ENCODE results near the gene TMEM143.
"Not testable (repeated sequence)": the region's sequence is repeated elsewhere in the genome, so short reads cannot be mapped to it uniquely, and the experiment has no call there.

TMEM143 gene

DNA sequence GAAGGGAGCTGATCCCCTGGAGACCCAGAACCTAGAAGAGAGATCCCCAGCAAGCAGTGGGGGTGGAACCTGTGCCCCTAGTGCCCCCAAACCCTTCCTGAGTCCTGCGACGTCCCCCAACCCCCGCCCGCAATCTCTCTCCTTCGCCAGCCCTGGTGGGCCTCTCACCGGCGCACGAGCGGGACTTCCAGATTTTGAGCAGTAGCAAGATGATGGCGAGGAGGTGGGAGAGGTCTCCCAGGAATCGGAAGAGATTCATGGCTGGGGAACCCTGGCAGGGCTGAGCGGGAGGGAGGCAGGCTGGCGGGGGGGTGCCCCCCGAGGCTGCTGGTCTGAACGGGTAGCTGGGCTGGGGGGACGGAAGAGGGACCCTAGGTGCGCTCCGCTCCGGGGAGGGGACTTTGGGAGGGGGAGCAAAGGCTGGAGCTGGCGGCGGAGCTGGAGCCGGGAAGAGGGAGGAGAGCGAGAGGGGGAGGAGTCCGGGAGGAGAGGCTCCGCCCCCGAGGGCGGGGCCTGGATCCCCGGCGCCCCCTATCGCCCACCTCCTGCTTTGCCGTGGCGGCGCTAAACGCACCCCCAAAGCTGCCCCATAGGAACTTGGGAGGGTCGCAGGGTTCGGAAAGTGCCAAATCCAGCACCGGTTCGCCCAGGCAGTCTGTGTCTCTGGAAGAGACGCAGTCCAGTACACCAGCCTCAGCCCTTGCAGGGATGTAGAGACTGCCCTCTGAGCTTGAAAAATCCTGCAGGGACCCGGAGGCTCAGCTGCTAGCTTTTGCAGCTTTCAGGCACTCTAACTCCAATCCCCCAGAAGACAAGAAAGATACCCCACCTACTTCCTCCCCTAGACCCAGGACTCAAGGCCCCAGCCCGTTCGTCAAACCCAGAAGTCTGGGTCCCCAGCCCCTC is 27.6 kb upstream of the TMEM143 start, which contains the start of gene KDELR1:
Gene KDELR1, minus strand, starts transcription at position 452 of the 906 bp plus-strand sequence. Its CDS starts 193 bp downstream, at position 259.
- in situ Hi-C loops (cut with MboI; ENCODE audit: low sequenced_read_pairs) = no loop called here

DNA sequence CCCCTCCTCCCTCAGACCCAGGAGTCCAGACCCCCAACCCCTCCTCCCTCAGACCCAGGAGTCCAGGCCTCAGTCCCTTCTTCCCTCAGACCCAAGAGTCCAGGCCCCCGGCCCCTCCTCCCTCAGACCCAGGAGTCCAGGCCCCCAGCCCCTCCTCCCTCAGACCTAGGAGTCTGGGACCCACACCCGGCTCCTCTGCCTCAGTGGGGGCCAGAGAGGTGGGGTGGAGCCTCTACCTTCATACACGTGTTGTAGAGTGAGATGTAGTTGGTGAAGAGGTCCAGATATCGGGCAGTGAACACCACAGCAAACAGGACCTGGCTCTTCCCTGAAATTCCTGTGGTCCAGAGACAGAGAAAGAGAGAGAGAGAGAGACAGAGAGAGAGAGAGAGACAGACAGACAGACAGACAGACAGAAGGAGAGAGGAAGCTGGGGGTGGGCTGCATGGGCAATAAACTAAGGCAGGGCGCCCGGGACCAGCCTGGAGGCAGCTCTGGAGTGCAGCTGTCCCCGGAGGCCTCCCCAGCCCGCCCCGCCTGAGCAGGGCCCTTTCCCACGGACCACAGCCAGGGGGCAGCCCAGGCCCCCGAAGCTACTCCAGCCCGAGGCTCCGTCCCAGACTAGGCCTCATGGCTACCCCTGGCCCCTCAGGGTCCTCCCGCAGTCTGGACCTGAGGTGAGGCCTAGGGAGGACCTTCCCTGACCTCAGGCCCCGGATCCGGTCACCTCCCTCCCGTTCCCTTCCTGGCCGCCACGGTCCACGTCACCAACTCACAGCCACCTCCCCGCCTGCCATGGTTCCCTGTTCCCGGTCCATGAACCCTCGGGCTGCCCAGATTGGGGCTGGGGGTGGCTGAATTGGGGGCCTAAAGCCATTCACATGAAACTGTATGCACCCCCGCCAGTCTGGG is 26.7 kb upstream of the TMEM143 start:
- in situ Hi-C loops (cut with MboI; ENCODE audit: low sequenced_read_pairs) = no loop called here

DNA sequence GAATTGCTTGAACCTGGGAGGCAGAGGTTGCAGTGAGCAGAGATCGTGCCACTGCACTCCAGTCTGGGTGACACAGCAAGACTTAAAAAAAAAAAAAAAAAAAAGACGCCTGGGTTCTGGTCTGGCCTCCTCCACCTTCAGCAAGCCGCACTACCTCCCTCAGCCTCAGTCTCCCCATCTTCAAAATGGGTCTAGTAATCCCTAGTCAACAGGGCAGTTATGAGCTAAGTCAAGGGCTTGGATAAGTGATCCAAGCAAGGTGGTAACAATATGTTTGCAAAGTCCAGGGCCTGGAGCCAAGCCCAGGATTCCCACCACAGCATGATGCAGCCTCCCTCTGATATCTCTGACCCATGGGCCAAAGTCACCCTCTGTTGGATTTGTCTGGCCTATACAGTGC is 23.2 kb upstream of the TMEM143 start:
- in situ Hi-C loops (cut with MboI; ENCODE audit: low sequenced_read_pairs) = no loop called here

DNA sequence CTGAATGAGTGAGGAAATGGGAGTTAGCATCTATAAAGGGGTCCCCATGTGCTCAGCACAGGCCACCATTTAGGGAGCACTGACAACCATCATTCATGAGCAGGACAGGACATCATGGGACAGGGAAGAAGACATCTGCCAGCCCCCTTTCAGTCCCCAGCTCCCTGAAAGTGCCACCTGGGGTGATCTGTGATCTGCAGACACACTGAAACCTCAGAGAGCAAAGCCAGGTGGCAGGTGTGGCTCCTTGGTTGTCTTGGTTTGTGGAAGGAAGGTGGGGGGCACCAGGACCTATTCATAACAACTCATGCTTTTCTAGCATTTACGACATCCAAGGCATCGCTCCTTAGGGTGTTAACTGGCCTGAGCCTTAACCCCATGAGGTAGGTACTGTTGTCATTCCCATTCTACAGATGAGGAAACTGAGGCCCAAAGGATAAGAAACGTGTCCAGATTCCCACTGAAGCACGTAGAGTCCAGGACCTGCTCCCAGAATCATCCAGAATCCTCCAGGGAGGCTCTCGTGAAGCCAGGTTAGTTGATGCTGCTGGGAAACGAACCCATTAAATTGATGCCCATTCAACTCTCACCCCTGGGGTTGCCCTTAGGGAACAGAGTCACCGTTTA is 21.8 kb upstream of the TMEM143 start:
- in situ Hi-C loops (cut with MboI; ENCODE audit: low sequenced_read_pairs) = no loop called here

DNA sequence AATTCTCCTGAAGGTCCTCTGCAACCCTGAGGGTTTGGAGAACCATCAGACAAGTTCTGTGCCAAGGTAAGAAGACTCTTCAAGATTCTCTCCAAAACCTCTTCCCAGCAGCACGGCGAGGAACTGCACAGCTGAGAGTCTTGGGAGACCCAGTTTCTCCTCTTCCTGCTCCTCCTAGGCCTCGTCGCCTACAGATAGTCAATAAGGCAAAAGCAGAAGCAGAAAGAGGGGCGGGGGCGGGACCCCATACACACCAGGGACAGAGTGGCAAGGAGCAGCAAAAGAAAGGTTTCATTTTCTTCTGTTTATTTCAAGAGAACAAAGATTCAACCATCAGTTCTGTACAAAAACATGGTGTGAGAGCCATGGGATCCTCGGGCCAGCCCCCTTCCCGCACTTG is 18.5 kb upstream of the TMEM143 start:
- in situ Hi-C loops (cut with MboI; ENCODE audit: low sequenced_read_pairs) = no loop called here

DNA sequence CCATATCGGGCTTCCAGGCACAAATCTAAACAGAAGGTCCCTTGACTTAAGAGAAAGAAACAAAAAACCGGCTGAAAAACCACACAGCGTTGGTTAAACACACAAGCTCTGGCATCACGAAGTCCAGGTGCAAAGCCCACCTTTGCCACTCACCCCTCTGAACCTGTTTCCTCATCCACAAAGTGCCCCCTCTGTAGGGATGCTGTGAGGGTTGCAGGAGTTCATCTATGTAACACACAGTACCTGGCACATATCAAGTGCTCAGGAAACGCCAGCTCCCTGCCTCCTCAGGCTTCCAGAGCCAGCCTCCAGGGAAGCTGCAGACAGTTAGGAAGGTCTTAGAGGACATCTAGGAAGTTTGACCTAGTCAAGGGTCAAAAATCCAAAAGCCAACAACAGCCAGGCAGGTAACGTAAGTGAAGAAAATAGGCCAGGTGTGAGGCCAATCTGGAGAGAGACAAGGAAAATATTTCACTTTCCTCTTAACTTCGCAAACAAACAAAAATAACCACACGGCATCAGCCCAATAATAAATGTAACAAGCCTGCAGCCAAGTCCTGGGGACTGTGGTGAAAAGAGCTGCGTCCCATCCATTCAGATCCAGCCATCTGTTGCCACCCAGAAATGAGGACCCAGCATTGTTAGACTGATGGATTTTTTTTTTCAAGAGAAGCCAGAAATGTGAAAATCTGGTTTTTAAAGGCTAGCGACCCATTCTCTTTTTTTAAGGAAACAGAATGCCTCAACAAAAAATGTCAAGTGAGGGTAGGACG is 17.6 kb upstream of the TMEM143 start:
- in situ Hi-C loops (cut with MboI; ENCODE audit: low sequenced_read_pairs) = no loop called here

DNA sequence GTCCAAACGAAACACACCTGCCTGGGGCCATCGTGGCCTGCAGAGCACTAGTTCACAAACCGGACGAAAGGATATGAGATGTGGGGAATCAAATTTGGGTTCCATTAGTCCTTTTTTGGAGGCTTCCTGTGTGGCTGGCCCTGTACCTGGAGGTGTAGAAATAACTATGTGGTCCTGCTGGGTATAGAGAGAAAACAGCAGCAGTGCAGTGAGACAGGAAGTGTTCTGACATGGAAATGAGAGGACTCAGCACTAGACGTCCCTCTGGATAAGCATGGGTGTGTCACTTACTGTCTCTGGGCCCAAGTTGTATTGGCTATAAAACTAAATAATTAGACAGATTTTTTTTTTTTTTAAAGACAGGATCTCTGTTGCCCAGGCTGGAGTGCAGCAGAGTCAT is 15.3 kb upstream of the TMEM143 start:
- in situ Hi-C loops (cut with MboI; ENCODE audit: low sequenced_read_pairs) = no loop called here

DNA sequence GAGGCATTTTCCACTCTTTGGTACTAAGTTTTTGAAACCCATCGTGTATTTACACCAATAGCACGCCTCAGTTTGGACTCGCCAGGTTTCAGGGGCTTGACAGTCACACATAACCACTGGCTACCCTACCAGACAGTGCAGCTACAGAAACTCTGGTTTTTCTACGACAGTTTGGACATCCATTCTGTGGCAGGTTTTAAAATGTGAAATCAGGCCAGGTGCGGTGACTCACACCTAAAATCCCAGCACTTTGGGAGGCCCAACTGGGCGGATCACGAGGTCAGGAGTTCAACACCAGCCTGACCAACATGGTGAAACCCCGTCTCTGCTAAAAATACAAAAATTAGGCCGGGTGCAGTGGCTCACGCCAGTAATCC is 14.4 kb upstream of the TMEM143 start:
- in situ Hi-C loops (cut with MboI; ENCODE audit: low sequenced_read_pairs) = no loop called here

DNA sequence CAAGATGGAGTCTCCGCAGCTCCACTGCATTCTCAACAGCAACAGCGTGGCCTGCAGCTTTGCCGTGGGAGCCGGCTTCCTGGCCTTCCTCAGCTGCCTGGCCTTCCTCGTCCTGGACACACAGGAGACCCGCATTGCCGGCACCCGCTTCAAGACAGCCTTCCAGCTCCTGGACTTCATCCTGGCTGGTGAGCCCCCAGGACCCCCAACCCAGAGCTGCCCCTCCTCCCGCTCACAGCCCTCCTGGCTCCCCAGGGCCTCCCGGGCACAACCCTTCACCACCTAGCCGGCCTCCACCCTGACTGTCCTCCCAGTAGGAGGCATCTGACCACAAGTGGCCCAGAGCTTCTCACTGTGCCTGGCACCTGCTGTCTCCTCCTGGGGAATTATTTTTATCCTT is 9.8 kb upstream of the TMEM143 start:
- in situ Hi-C loops (cut with MboI; ENCODE audit: low sequenced_read_pairs) = no loop called here

DNA sequence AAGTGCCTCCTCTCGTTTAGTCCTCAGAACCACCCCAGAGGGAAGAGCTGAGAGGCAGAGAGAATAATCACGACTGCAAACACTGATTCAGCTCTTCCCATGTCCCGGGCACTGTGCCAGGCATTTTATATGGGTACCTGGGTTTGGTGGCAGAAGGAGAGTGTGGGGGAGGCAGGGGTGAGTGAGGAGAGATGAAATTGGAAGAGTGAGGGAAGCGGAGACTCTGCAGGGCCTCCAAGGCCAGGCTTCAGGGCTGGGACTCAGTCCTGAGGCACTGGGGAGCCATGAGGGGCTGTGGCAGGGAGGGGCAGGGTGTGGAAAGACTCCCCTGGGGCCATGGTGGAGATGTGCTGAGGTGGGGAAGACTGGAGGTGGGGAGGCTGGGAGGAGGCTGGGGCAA is 9.2 kb upstream of the TMEM143 start:
- in situ Hi-C loops (cut with MboI; ENCODE audit: low sequenced_read_pairs) = no loop called here

DNA sequence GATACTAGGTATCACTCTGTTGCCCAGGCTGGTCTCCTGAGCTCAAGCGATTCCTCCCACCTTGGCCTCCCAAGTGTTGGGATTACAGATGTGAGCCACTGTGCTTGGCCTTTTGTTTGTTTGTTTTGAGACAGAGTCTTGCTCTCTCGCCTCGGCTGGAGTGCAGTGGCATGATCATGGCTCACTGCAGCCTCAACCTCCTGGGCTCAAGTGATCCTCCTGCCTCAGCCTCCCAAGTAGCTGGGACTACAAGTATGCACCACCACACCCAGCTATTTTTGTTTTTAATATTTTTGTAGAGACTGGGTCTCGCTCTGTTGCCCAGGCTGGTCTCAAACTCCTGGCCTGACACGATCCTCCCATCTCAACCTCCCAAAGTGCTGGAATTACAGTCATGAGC is 8.0 kb upstream of the TMEM143 start:
- in situ Hi-C loops (cut with MboI; ENCODE audit: low sequenced_read_pairs) = not testable (repeated sequence)

DNA sequence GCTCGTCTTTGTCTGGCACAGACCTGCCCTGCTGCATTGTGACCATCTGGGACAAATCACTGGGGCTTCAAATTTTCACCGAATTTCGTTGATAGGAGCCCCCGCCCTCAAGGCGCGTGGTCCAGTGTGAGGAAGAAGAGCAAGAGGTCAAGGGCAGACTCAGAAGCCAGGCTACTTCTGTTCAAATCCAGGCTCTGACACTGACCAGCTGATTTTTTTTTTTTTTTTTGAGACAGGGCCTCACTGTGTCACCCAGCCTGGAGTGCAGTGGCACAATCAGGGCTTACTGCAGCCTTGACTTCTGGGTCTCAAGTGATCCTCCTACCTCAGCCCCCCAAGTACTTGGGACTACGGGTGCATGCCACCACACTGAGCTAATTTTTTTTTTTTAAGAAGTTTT is 7.6 kb upstream of the TMEM143 start:
- in situ Hi-C loops (cut with MboI; ENCODE audit: low sequenced_read_pairs) = no loop called here

DNA sequence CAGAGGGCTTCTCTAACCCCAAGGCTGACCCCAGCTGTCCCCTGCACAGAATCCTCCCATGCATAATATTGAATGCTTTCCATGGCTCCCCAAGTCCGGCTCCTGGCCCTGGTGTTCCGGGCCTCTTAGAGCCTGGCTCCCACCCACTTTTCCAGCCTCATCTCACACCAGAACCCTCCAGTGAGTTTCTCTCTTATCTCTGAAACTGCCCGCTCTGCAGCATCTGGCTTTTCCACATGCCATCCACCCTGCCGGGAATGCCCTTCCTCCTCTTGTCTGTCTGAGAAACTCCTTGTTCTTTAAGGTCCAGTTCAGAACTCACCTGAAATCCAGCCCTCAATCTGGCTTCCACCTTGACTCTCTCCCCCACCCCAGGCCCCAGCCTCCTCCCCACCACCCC is 7.2 kb upstream of the TMEM143 start:
- in situ Hi-C loops (cut with MboI; ENCODE audit: low sequenced_read_pairs) = no loop called here

DNA sequence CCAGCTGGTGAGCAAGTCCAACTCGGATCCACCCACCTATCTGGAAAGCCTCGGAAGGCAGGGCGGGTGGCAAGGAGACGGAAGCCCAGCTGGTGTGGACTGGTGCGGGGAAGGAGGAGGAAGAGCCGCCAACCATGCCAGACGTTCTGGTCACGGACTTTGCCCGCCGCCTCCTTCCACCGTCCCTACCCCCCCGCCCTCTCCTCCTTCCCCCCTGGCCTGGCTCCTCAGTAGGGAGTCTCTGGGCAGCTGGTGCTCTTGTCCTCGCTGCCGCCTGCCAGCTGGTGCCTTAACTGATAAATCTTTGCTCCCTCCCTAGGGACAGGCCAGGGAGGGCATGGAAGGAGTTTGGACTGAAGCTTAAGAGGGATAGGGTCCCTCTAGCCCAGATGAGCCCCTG is 5.2 kb upstream of the TMEM143 start:
- in situ Hi-C loops (cut with MboI; ENCODE audit: low sequenced_read_pairs) = no loop called here

DNA sequence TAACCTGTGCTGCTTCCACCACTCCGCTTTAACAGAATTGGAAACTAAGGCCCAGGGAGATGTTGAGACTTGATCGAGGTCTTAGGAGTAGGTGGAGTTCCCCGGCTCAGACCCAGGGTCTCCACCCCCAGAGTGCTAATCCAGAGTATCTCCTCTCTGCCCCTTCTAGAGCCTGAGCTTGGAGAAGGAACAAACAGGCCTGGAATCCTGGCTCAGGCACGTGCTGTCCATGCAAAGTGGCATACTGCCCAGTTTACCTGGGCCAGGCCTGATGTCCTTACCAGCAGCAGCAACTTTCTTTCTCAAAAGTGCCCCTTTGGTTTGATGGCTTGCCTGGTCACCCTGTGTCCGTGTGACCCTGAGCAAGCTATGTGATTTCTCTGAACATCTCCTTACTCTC is 4.1 kb upstream of the TMEM143 start:
- in situ Hi-C loops (cut with MboI; ENCODE audit: low sequenced_read_pairs) = no loop called here

DNA sequence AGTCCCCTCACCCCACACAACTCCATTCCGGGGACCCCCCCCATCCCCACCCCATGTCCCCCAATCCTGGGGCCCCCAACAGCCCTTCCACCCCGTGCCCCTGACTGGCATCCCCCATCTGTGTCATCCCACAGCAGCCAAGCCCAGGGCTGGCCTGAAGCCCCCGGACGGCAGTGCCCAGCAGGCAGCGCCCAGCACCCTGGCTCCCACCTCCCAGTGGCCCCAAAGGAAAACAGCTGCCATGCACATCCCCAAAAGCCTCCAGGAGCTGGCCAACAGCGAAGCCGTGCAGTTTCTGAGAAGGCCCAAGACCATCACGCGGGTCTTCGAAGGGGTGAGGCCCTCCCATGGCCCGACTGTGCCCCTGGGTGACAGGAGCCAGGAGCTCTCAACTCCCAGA is 1.9 kb upstream of the TMEM143 start:
- in situ Hi-C loops (cut with MboI; ENCODE audit: low sequenced_read_pairs) = no loop called here

DNA sequence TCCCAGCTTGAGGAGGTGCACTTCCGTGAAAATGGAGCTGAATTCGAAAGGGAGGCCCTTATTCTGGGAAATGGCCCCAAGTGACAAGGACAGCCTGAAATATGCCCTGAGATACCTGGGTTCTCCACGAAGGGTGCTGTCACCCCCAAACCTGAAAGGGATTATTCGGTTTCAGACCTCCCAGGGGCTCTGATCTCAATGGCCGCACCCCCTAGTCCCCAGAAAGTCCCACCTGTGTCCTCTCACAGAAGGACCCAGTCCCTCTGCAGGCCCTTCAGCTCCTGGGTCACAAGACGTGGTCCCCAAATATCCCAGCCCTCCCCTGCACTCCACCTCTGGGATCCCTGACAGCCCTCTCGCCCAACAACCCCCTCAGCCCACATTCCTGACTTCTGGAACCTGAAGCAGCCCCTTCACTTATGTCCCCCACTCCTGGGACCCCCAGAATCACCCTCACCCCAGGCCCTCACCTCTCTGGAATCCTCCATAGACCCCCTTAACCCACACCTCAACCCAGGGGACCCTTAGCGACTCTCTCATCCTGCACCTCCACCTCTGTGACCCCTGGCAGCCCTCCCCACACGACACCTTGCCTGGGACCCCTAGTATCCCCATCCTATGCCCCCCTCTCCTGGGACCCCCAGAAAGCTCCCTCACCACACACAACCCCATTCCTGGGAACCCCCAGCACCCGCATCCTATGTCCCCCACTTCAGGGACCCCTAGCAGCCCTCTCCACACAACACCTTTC is 1.0 kb upstream of the TMEM143 start:
- in situ Hi-C loops (cut with MboI; ENCODE audit: low sequenced_read_pairs) = no loop called here

DNA sequence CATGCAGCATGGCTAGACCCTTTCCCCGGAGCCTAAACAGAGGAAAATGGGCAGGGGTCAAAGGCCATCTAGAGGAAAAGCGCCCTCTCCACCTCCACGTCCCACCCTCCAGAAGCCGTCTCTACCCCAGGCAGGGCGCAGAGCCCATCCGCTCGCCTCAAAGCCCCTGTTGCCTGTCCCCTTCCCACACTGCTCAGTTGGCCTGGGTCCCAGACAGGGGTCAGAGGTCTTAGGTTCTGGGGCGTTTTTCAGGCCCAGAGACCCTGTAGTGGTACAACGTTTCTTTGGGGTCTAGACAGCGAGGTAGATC is 285 bp downstream of the TMEM143 start:
- in situ Hi-C loops (cut with MboI; ENCODE audit: low sequenced_read_pairs) = no loop called here

DNA sequence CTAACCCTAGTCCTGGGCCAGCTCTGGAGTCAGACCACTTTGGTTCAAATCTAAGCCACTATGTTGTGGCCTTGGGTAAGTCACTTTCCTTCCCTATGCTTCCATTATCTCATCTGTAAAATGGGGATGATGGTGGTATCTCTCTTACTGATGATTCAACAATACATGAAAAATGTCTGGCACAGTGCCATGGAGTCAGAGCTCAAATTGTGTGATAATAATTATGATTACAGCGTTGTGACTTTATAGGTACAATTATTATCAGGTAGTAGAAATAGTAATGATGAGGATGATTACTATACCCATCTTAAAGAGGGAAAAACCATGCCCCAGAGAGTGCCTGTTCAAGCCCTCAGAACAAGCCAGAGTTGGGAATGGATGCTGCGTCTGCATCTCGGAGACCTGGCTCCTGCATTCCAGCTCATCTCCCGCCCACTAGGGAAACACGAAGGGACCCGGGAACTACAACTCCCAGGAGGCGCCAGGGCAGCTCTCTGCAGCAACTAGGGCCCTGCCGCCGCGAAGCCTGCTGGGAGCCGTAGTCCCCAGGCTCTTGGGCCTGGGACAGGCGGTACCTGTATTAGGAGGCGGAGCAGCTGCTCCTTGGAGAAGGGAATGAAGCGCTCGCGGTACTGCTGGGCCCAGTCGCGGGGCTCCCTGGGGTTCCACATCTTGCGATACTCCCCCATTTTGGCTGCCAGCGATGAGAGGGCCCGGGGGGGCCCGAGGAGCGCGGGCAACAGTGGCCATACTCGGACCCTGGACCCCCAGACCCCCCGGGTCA is 832 bp downstream of the TMEM143 start:
- in situ Hi-C loops (cut with MboI; ENCODE audit: low sequenced_read_pairs) = no loop called here

Data from hTERT RPE-1 (cell line).